ENCODE measurements around the gene ROM1. TPM values are rescaled to one million over a fixed set of nuclear protein-coding genes. Genes with fewer than 3 reads are reported as not detected.
A peak's percentile ranks its signal among the peaks of the same experiment; 100 is the strongest.

The ROM1 gene
- total RNA-seq, 1 experiment from 2014 or later: 5.8 TPM

GRCh38 chr11:62599069-62599696, 13.9 kb upstream of the ROM1 start:
- BruUV-seq (replicated peaks): no TSS peak
- Histone ChIP-seq H3K27ac (ENCODE audit: low read length) (0 out of 2 replicates have a peak overlapping the region, but pooled peaks have one; percentile 0), H4K20me1 (ENCODE audit: low read length) (no peaks in the 10 kb centered on the region), H3K36me3 (ENCODE audit: low read depth, low read length) (peaks cover 48% of the 10 kb centered on the region), H3K9me2 (replicated peaks; ENCODE audit: low read length) (no peaks in the 10 kb centered on the region), H2AFZ (ENCODE audit: low read length) (no peak overlapping the region), H3K4me3 (ENCODE audit: low read length) (peak overlapping the region; percentile 93; the same call in 1 of the 2 replicates), H3K27me3 (ENCODE audit: low read length) (no peaks in the 10 kb centered on the region), H3F3A (ENCODE audit: low read length, unreplicated experiment) (no peaks in the 10 kb centered on the region), H3K4me1 (ENCODE audit: insufficient read depth, low read length) (peaks cover 21% of the 10 kb centered on the region), H3K4me2 (ENCODE audit: low read length) (peak overlapping the region; percentile 99), H3K79me2 (ENCODE audit: low read length) (peaks cover 43% of the 10 kb centered on the region), H3K9ac (ENCODE audit: low read length) (peak overlapping the region; percentile 98), H3K9me3 (ENCODE audit: low read length) (no peaks in the 10 kb centered on the region)
- DNase-seq (peak; percentile 96), ATAC-seq (peak; percentile 37)
- TF ChIP-seq CTCF (conservative IDR thresholded peaks at IDR 0.05; ENCODE audit: low read depth, low read length) (no peak), EZH2phosphoT487 (IDR thresholded peaks at IDR 0.05; ENCODE audit: borderline replicate concordance, low read length) (no peak), EZH2 (IDR thresholded peaks at IDR 0.05; ENCODE audit: low read length, unreplicated experiment) (no peak)
- intact Hi-C loops (cut with micrococcal nuclease): loop anchor here (1.0 kb wide), 1 partner anchor 8 kb away; the partner anchor contains the start of gene TUT1
- CTCF ChIA-PET: interaction anchor here (0.7 kb wide), 1 partner anchor 265 kb away, joined by 5 read pairs; no protein-coding TSS in a partner anchor
- POLR2A ChIA-PET (ENCODE audit: unreplicated experiment): interaction anchor here (0.6 kb wide), 1 partner anchor 69 kb away, joined by 10 read pairs; no protein-coding TSS in a partner anchor

- intact Hi-C loops (cut with micrococcal nuclease): loop anchor here (1.0 to 5.0 kb wide), 2 partner anchors 9 to 72 kb away; partner anchors contain the start of genes LBHD1, TUT1 and UQCC3
- H3K9ac ChIP-seq (ENCODE audit: low read length): peak overlapping the region; percentile 98
Measured at GRCh38 chr11:62599901-62600300, 13.2 kb upstream of the ROM1 start.

More at GRCh38 chr11:62599901-62600300, 13.2 kb upstream of the ROM1 start:
- Histone ChIP-seq H2AFZ (ENCODE audit: low read length) (no peak overlapping the region), H3K79me2 (ENCODE audit: low read length) (peaks cover 43% of the 10 kb centered on the region), H3K9me3 (ENCODE audit: low read length) (no peaks in the 10 kb centered on the region), H3K36me3 (ENCODE audit: low read depth, low read length) (peaks cover 42% of the 10 kb centered on the region), H3F3A (ENCODE audit: low read length, unreplicated experiment) (no peaks in the 10 kb centered on the region), H3K27me3 (ENCODE audit: low read length) (no peaks in the 10 kb centered on the region), H3K4me2 (ENCODE audit: low read length) (peak overlapping the region; percentile 99), H4K20me1 (ENCODE audit: low read length) (no peaks in the 10 kb centered on the region), H3K4me3 (ENCODE audit: low read length) (peak overlapping the region; percentile 93), H3K9me2 (replicated peaks; ENCODE audit: low read length) (no peaks in the 10 kb centered on the region), H3K27ac (ENCODE audit: low read length) (0 out of 2 replicates have a peak overlapping the region, but pooled peaks have one; percentile 0), H3K4me1 (ENCODE audit: insufficient read depth, low read length) (peaks cover 21% of the 10 kb centered on the region)
- TF ChIP-seq EZH2 (IDR thresholded peaks at IDR 0.05; ENCODE audit: low read length, unreplicated experiment): no peak
- no peak for TF ChIP-seq EZH2phosphoT487 (IDR thresholded peaks at IDR 0.05; ENCODE audit: borderline replicate concordance, low read length)
- TF ChIP-seq CTCF (conservative IDR thresholded peaks at IDR 0.05; ENCODE audit: low read depth, low read length): no peak
- ChIA-PET CTCF (interaction anchor here (1.0 kb wide), 1 partner anchor 12 kb away, joined by 3 read pairs; no protein-coding TSS in a partner anchor), POLR2A (ENCODE audit: unreplicated experiment) (interaction anchor here (0.6 kb wide), 1 partner anchor 69 kb away, joined by 10 read pairs; no protein-coding TSS in a partner anchor)
- DNase-seq: no peak
- BruUV-seq (replicated peaks): TSS peak; percentile 38
- no peak for ATAC-seq
